ENCODE measurements around the gene NCAM1.

DNA sequence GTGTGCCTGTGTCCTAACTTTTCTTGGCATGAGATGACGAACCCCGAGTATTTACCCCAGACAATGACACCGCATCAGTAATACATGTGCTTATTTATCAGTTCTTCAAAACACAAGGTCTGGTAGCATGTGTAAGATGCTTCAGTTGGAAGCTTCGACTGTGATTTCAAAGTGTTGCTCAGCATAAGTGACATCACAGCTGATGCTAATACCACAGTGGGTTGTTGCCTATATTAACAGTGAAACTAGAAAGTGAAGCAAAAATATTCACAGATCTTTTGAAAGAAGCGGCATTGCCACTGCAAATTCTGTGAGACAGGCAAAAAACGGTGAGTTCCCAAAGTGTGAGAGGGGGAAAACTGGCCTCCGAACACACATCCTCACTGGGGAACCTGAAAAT, 334.8 kb downstream of the NCAM1 start:
- TF ChIP-seq EZH2phosphoT487 (IDR thresholded peaks at IDR 0.05; ENCODE audit: low read length) = no peak
- TF ChIP-seq, protein P1, sequence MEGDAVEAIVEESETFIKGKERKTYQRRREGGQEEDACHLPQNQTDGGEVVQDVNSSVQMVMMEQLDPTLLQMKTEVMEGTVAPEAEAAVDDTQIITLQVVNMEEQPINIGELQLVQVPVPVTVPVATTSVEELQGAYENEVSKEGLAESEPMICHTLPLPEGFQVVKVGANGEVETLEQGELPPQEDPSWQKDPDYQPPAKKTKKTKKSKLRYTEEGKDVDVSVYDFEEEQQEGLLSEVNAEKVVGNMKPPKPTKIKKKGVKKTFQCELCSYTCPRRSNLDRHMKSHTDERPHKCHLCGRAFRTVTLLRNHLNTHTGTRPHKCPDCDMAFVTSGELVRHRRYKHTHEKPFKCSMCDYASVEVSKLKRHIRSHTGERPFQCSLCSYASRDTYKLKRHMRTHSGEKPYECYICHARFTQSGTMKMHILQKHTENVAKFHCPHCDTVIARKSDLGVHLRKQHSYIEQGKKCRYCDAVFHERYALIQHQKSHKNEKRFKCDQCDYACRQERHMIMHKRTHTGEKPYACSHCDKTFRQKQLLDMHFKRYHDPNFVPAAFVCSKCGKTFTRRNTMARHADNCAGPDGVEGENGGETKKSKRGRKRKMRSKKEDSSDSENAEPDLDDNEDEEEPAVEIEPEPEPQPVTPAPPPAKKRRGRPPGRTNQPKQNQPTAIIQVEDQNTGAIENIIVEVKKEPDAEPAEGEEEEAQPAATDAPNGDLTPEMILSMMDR (IDR thresholded peaks at IDR 0.05; ENCODE audit: low read length) = no peak
